ENCODE results near the gene LAMA5.
A peak's percentile ranks its signal among the peaks of the same experiment; 100 is the strongest.

DNA sequence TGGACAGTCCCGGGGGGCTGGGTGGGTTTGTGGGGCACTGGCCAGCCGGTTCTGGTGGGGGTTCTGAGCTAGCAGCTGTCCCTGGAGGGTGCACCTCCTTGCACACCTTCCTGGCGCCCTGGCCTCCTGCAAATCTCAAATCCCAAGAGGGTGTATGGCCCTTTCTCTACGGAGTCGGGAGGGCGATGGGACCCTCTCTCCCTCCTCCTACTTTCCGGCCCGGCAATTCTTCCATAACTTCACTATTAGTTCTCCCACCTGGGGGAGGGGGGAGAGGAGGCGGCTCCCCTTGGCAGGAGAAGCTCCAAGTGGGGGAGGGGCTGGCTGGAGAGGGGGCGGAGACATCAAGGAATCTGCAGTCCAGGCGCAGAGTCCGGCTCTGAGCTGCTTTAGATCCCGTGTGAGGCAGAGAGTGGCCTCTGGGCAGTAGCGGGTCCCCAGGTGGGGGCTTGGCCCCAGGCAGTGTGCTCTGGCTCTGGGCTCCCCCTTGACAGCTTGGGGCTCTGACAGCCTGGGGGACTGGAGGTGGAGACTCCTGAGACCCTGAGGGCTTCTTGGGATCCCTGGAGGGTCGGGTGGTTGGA, 1.4 kb upstream of the LAMA5 start:
- TF ChIP-seq, protein P1, sequence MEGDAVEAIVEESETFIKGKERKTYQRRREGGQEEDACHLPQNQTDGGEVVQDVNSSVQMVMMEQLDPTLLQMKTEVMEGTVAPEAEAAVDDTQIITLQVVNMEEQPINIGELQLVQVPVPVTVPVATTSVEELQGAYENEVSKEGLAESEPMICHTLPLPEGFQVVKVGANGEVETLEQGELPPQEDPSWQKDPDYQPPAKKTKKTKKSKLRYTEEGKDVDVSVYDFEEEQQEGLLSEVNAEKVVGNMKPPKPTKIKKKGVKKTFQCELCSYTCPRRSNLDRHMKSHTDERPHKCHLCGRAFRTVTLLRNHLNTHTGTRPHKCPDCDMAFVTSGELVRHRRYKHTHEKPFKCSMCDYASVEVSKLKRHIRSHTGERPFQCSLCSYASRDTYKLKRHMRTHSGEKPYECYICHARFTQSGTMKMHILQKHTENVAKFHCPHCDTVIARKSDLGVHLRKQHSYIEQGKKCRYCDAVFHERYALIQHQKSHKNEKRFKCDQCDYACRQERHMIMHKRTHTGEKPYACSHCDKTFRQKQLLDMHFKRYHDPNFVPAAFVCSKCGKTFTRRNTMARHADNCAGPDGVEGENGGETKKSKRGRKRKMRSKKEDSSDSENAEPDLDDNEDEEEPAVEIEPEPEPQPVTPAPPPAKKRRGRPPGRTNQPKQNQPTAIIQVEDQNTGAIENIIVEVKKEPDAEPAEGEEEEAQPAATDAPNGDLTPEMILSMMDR (IDR thresholded peaks at IDR 0.05): peak in 1 of 6 experiments; percentile 6
- no peak for TF ChIP-seq POLR2A (IDR thresholded peaks at IDR 0.05)

Measured in thyroid gland (tissue), 4 donors.